Stimulated activated CD8-positive, alpha-beta memory T cell treated with anti-CD3 and anti-CD28 coated beads, Interleukin-2, amount 100 ng/mL, for 48 hours (primary cell): ENCODE data around the gene MARCHF10.

Experiments
- DNase-seq, 2 donors: peaks; one replicate each; pipeline ENCODE4 v3.0.0-alpha.2; 2020; ENCODE audit warnings: low read depth in 2 of 2

MARCHF10 gene

GRCh38 chr17:62753562-62753961 is 54.6 kb downstream of the MARCHF10 start:
- DNase-seq: no peak

- no peak for DNase-seq
Measured at GRCh38 chr17:62751060-62751691, 56.9 kb downstream of the MARCHF10 start.

- DNase-seq: no peak
Measured at GRCh38 chr17:62750631-62751051, 57.5 kb downstream of the MARCHF10 start.

GRCh38 chr17:62749926-62750325 is 58.2 kb downstream of the MARCHF10 start:
- no peak for DNase-seq

GRCh38 chr17:62746941-62747340 is 61.2 kb downstream of the MARCHF10 start:
- DNase-seq: no peak

- DNase-seq: no peak
Measured at GRCh38 chr17:62745806-62746205, 62.3 kb downstream of the MARCHF10 start.

GRCh38 chr17:62744259-62744658 is 63.9 kb downstream of the MARCHF10 start:
- DNase-seq: no peak

GRCh38 chr17:62741290-62741689 is 66.8 kb downstream of the MARCHF10 start:
- DNase-seq: no peak

- DNase-seq: no peak
Measured at GRCh38 chr17:62739645-62740388, 68.3 kb downstream of the MARCHF10 start.

GRCh38 chr17:62738281-62738680 is 69.8 kb downstream of the MARCHF10 start:
- DNase-seq: no peak

- peak in 1 of 2 donors; percentile 24 for DNase-seq
Measured at GRCh38 chr17:62737513-62737912, 70.6 kb downstream of the MARCHF10 start.

GRCh38 chr17:62735044-62735651 is 73.0 kb downstream of the MARCHF10 start:
- no peak for DNase-seq

- no peak for DNase-seq
Measured at GRCh38 chr17:62732125-62732524, 76.0 kb downstream of the MARCHF10 start.

GRCh38 chr17:62727916-62728672 is 80.0 kb downstream of the MARCHF10 start:
- DNase-seq: no peak

- DNase-seq: no peak
Measured at GRCh38 chr17:62725791-62726249, 82.3 kb downstream of the MARCHF10 start.

GRCh38 chr17:62724398-62725146 is 83.5 kb downstream of the MARCHF10 start:
- DNase-seq: peak; percentile 59 to 69

GRCh38 chr17:62723842-62724241 is 84.3 kb downstream of the MARCHF10 start:
- no peak for DNase-seq

GRCh38 chr17:62722625-62723024 is 85.5 kb downstream of the MARCHF10 start:
- no peak for DNase-seq

GRCh38 chr17:62720126-62720850 is 87.8 kb downstream of the MARCHF10 start:
- DNase-seq: no peak

- no peak for DNase-seq
Measured at GRCh38 chr17:62719586-62719985, 88.5 kb downstream of the MARCHF10 start.

GRCh38 chr17:62718429-62718828 is 89.7 kb downstream of the MARCHF10 start:
- DNase-seq: peak in 1 of 2 donors; percentile 34
